DND-41 (cell line): ENCODE results near the gene RNF135.

Source experiments
- ATAC-seq: fragments of 200-7000 bp; cut with Tn5 transposase; 3 replicates; pipeline ENCODE4 v1.9.1; 2021; ENCODE audit warnings: low read depth; ENCODE audit not compliant: insufficient read depth
- DNase-seq: peaks from one replicate; pipeline ENCODE4 v3.0.0-alpha.2; 2020
- H2AFZ ChIP-seq: 2 replicates; pipeline ENCODE4 v1.6.0; 2012; ENCODE audit warnings: low read depth, low read length
- H3K27ac ChIP-seq: 2 replicates; pipeline ENCODE4 v1.5.1; 2012; ENCODE audit warnings: low read length, inconsistent platforms
- H3K27me3 ChIP-seq: fragments of 200-600 bp; sonication (generic); 2 replicates; pipeline ENCODE4 v1.6.0; 2012; ENCODE audit warnings: low read length, mild to moderate bottlenecking, inconsistent platforms; ENCODE audit not compliant: insufficient read depth, poor library complexity
- H3K36me3 ChIP-seq: 2 replicates; pipeline ENCODE4 v1.5.1; 2012; ENCODE audit warnings: low read length, inconsistent platforms; ENCODE audit not compliant: insufficient read depth
- H3K4me1 ChIP-seq: 2 replicates; pipeline ENCODE4 v1.5.1; 2012; ENCODE audit warnings: mild to moderate bottlenecking, low read length; ENCODE audit not compliant: insufficient read depth
- H3K4me2 ChIP-seq: 2 replicates; pipeline ENCODE4 v1.6.0; 2012; ENCODE audit warnings: mild to moderate bottlenecking, moderate library complexity, low read length, inconsistent platforms; ENCODE audit not compliant: insufficient read depth
- H3K4me3 ChIP-seq, 2 experiments: fragments of 200-600 bp in 1 of 2; shearing (Covaris generic) in 1 of 2; 2 replicates each; pipeline ENCODE4 v1.5.1; 2012 to 2016; ENCODE audit warnings: inconsistent platforms in 2 of 2, low read length in 2 of 2, mild to moderate bottlenecking in 2 of 2, low read depth in 1 of 2, moderate library complexity in 1 of 2
- H3K79me2 ChIP-seq: 2 replicates; pipeline ENCODE4 v1.6.0; 2012; ENCODE audit warnings: low read length, inconsistent platforms; ENCODE audit not compliant: insufficient read depth
- H3K9ac ChIP-seq: 2 replicates; pipeline ENCODE4 v1.6.0; 2012; ENCODE audit warnings: low read depth, mild to moderate bottlenecking, inconsistent platforms, low read length, moderate library complexity
- H3K9me3 ChIP-seq: 2 replicates; pipeline ENCODE4 v1.5.1; 2012; ENCODE audit warnings: low read length, moderate library complexity, mild to moderate bottlenecking, inconsistent platforms; ENCODE audit not compliant: insufficient read depth, severe bottlenecking
- H4K20me1 ChIP-seq: 2 replicates; pipeline ENCODE4 v1.6.0; 2012; ENCODE audit warnings: low read length; ENCODE audit not compliant: insufficient read depth
- CTCF ChIP-seq: IDR thresholded peaks from 2 replicates; pipeline ENCODE4 v1.5.1; 2012; ENCODE audit warnings: borderline replicate concordance, low read length, moderate library complexity, mild to moderate bottlenecking; ENCODE audit not compliant: poor library complexity, severe bottlenecking; ENCODE audit errors: extremely low read depth
- EZH2 ChIP-seq: IDR thresholded peaks from 3 replicates; pipeline ENCODE4 v1.6.1; 2012; ENCODE audit warnings: borderline replicate concordance, low read depth, mild to moderate bottlenecking, moderate library complexity, low read length, inconsistent platforms; ENCODE audit not compliant: severe bottlenecking

RNF135 gene

GRCh38 chr17:30997842-30998241 lies 27.0 kb downstream of the RNF135 start:
- H3K4me3 ChIP-seq: no peak overlapping the region
- no peaks in the 10 kb centered on the region for H3K4me1 ChIP-seq
- H3K9ac ChIP-seq: no peak overlapping the region
- no peak for TF ChIP-seq EZH2
- TF ChIP-seq CTCF: no peak
- peaks cover 37% of the 10 kb centered on the region for H3K36me3 ChIP-seq
- ATAC-seq: no peak
- no peak for DNase-seq
- no peaks in the 10 kb centered on the region for H3K27me3 ChIP-seq
- no peaks in the 10 kb centered on the region for H4K20me1 ChIP-seq
- H3K9me3 ChIP-seq: no peaks in the 10 kb centered on the region
- no peak overlapping the region for H3K4me2 ChIP-seq
- no peak overlapping the region for H3K27ac ChIP-seq
- H2AFZ ChIP-seq: no peak overlapping the region
- H3K79me2 ChIP-seq: no peaks in the 10 kb centered on the region

GRCh38 chr17:31002047-31002446 lies 31.2 kb downstream of the RNF135 start:
- Histone ChIP-seq H3K27me3 (no peaks in the 10 kb centered on the region), H3K9me3 (no peaks in the 10 kb centered on the region), H3K36me3 (peaks cover 24% of the 10 kb centered on the region), H3K79me2 (no peaks in the 10 kb centered on the region), H4K20me1 (no peaks in the 10 kb centered on the region), H2AFZ (no peak overlapping the region), H3K4me3 (no peak overlapping the region), H3K4me1 (no peaks in the 10 kb centered on the region), H3K9ac (no peak overlapping the region), H3K4me2 (no peak overlapping the region), H3K27ac (no peak overlapping the region)
- TF ChIP-seq CTCF (no peak), EZH2 (no peak)
- no peak for ATAC-seq
- DNase-seq: no peak

- TF ChIP-seq EZH2: no peak
- no peak for TF ChIP-seq CTCF
- H2AFZ ChIP-seq: no peak overlapping the region
- H3K79me2 ChIP-seq: no peaks in the 10 kb centered on the region
- no peak overlapping the region for H3K9ac ChIP-seq
- no peaks in the 10 kb centered on the region for H3K27me3 ChIP-seq
- H3K4me1 ChIP-seq: no peaks in the 10 kb centered on the region
- H3K36me3 ChIP-seq: peaks cover 13% of the 10 kb centered on the region
- H3K4me3 ChIP-seq: no peak overlapping the region
- H3K9me3 ChIP-seq: no peaks in the 10 kb centered on the region
- no peaks in the 10 kb centered on the region for H4K20me1 ChIP-seq
- DNase-seq: no peak
- no peak overlapping the region for H3K4me2 ChIP-seq
- no peak for ATAC-seq
- no peak overlapping the region for H3K27ac ChIP-seq
Observed at GRCh38 chr17:31003225-31003866, 32.5 kb downstream of the RNF135 start.

- ATAC-seq (no peak), DNase-seq (no peak)
- Histone ChIP-seq H3K4me1 (no peaks in the 10 kb centered on the region), H3K9me3 (no peaks in the 10 kb centered on the region), H3K27me3 (no peaks in the 10 kb centered on the region), H3K9ac (no peak overlapping the region), H3K4me3 (no peak overlapping the region), H3K79me2 (no peaks in the 10 kb centered on the region), H3K36me3 (peaks cover 5% of the 10 kb centered on the region), H3K4me2 (no peak overlapping the region), H3K27ac (no peak overlapping the region), H4K20me1 (no peaks in the 10 kb centered on the region), H2AFZ (no peak overlapping the region)
- no peak for TF ChIP-seq CTCF
- TF ChIP-seq EZH2: no peak
Observed at GRCh38 chr17:31004160-31004559, 33.3 kb downstream of the RNF135 start.
